Islet precursor cell (in vitro differentiated cells): Measurements from ENCODE around the gene CALR.
"Not testable (repeated sequence)": the region's sequence is repeated elsewhere in the genome, so short reads cannot be mapped to it uniquely, and the experiment has no call there.

Source experiments
- DNase-seq: peaks from one replicate; pipeline ENCODE4 v3.0.0-alpha.2; 2018

The CALR gene

DNA sequence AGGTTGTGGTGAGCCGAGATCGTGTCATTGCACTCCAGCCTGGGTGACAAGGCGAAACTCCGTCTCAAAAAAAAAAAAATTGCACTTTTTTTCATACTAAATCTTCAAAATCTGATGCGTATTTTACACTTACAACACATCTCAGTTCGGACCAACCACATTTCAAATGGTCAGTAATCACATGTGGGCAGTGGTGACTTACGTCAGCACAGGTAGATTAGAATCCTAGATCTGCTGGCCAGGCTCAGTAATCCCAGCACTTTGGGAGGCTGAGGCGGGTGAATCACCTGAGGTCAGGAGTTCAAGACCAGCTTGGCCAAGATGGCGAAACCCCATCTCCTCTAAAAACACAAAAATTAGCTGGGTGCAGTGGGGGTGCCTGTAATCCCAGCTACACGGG is 3.3 kb upstream of the CALR start:
- no peak for DNase-seq

DNA sequence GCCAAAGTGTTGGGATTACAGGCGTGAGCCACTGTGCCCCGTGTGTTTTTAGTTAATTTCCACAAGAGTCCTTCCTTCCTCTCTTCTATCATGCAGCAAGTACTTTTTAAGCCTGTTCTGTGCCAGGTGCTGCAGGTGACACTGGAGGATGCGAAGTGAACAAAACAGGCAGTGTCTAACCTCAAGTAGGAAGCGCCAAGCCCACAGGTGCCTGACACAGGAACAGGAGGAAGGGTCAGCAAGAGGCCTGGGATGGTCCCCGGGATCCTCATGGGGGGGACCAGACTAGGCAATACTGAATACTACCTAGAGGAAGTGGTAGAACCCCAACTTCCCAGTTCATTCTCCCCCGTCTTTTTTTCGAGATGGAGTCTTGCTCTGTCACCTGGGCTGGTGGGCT is 1.8 kb upstream of the CALR start:
- no peak for DNase-seq

DNA sequence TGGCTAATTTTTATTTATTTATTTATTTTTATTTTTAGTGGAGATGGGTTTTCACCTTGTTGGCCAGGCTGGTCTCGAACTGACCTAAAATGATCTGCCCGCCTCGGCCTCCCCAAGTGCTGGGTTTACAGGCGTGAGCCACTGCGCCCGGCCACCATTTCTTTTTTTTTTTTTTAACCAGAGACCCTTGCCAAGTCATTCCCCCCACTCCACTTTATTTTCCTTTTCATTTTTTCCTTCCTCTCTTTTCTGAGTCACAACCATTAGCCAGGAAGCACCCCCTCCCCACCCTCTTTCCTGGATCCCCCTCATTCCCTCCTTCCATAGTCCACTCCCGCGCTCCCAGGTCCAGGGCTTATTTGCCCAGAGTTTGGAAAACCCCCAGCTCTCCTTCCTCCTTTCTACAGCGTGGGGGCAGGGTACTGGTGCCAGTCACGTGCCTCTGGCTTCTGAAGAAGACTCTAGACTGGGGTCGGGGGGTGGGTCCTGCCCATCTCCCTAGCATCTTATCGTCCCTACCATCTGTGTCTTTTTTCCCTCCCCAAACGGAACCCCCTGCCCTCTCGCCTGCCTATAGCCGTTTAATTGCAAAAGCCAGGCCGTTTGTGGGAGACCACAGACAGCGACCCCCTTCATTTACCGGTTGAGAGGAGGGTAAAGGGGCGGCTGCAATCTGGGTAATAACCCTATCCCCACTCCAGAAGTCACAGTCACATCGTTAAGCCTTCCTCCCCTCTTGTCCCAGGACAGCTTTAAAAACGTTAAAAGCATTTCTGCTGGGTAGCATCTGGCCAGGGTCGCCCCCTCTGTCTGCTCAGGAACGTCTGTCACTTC is 1.1 kb upstream of the CALR start:
- peak; percentile 66 for DNase-seq

GRCh38 chr19:12938779-12939601 is 581 bp downstream of the CALR start:
- no peak for DNase-seq

DNA sequence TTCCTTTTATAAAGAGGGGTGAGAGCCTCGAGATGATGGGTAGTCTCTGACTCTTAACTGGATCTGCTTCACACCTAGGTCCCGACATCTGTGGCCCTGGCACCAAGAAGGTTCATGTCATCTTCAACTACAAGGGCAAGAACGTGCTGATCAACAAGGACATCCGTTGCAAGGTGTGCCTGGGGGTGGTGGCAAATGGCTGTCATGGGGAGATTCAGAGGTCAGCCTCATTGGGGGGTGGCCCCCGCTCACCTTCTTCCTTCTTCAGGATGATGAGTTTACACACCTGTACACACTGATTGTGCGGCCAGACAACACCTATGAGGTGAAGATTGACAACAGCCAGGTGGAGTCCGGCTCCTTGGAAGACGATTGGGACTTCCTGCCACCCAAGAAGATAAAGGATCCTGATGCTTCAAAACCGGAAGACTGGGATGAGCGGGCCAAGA is 1.6 kb downstream of the CALR start:
- no peak for DNase-seq

DNA sequence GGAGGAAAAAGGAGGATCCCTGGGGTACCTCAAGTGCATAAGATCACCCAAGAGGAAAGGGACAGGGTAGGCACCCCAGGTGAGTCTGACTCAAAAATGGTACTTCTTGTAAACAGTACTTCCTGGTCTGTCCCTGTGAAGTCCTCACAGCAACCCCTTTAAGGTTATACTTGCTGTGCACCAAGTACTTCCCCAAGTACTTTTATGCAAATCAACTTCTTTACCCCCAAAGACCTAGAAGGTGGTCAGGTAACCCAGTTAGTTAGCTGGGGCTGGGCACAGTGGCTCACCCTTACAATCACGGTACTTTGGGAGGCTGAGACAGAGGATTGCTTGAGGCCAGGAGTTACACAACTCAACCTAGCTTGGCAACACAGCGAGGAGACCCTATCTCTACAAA is 2.5 kb downstream of the CALR start:
- no peak for DNase-seq

- no peak for DNase-seq
These were observed 5.1 kb downstream of the CALR start for GRCh38 chr19:12943437-12944044.

GRCh38 chr19:12944104-12944674 is 5.8 kb downstream of the CALR start:
- no peak for DNase-seq

- DNase-seq: peak; percentile 98
These were observed 7.2 kb downstream of the CALR start, which contains the start of gene RAD23A for GRCh38 chr19:12945479-12946091. RAD23A (plus strand) TSS chr19:12945862; CDS start chr19:12945949, 87 bp downstream.

DNA sequence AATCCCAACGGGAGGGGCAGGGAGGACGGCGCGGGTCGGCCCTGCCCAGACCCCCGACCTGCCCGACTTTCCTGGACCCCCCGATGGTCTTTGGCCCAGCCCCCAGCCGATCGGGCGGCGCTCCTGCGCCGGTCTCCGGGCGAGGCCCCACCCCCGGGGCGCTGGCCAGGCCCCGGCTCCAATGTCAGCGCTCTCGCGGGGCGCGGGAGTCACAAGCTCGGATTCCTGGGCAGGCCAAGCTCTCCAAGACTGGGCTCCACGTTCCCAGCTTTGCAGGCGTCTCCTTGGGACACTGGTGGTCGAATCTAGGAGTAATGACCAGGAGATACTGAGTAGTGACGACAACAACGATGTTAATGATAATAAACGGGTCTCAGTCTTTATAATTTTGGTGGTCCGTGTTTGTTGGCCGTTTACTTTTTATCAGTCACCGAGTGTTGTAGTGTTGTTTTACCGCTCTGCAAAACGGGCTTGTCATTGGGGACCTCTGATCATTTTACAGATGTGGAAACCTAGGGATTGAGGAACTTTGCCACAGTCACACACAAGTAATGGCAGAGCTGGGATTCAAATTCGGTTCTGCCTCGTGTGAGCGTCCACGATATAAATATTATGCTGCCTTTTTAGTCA is 7.8 kb downstream of the CALR start:
- peak; percentile 93 for DNase-seq

- no peak for DNase-seq
These were observed 8.5 kb downstream of the CALR start for GRCh38 chr19:12946731-12947496.

DNA sequence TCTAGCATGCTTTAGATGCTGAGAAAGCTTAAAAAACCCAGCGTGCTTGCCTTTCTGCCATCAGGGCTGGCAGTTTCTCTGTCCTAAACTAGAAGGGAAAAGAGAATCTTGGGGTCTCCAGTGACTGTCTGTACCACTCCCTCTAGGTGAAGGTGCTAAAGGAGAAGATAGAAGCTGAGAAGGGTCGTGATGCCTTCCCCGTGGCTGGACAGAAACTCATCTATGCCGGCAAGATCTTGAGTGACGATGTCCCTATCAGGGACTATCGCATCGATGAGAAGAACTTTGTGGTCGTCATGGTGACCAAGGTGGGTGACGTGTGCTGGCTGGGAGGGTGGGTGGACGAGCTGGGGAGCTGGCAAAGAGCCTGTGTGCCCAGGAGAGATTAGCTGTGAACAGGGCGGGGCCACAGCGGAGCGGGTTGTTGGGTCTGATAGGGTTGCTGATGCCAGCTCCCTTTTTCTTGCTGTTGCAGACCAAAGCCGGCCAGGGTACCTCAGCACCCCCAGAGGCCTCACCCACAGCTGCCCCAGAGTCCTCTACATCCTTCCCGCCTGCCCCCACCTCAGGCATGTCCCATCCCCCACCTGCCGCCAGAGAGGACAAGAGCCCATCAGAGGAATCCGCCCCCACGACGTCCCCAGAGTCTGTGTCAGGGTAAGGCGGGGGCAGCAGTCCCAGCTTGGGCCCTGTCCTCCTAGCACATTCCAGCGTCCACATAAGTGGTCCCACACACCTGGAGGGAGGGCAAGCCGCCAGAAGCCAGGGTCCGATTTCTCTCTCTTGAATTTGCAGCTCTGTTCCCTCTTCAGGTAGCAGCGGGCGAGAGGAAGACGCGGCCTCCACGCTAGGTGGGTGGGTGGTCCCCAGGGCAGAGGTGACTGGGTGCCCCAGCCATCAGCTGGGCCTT is 9.5 kb downstream of the CALR start:
- no peak for DNase-seq

GRCh38 chr19:12948612-12949362 is 10.4 kb downstream of the CALR start:
- no peak for DNase-seq

GRCh38 chr19:12949363-12950283 is 11.2 kb downstream of the CALR start:
- no peak for DNase-seq

GRCh38 chr19:12952050-12952449 is 13.6 kb downstream of the CALR start:
- not testable (repeated sequence) for DNase-seq

DNA sequence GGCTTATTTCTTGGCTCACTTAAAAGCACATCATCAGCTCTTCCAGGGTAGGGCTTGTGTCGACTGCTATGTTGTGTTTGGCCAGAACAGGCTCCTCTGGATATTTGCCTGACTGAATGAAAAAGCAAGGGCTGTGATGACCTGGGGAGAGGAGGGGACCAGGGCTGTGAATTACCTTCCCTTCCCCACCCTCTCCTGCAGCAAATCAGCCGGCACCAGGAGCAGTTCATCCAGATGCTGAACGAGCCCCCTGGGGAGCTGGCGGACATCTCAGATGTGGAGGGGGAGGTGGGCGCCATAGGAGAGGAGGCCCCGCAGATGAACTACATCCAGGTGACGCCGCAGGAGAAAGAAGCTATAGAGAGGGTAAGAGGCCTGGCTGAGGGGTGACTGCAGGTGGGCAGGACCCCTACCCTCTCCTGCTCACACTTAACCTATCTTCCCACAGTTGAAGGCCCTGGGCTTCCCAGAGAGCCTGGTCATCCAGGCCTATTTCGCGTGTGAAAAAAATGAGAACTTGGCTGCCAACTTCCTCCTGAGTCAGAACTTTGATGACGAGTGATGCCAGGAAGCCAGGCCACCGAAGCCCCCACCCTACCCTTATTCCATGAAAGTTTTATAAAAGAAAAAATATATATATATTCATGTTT is 14.2 kb downstream of the CALR start:
- peak; percentile 46 for DNase-seq

GRCh38 chr19:12953138-12953798 is 14.9 kb downstream of the CALR start:
- DNase-seq: no peak
